H1 (cell line): ENCODE results near the gene DNAJB7. TPM values are rescaled to one million over a fixed set of nuclear protein-coding genes. Genes with fewer than 3 reads are reported as not detected.

Experiments
- CTCF ChIA-PET: fragments of 300-600 bp; sonication (Branson Sonifier 250); formaldehyde crosslinking; loops from one replicate; lab custom pipeline; 2021; ENCODE audit not compliant: partially characterized antibody; lab: Charles Lee
- POLR2A ChIA-PET: fragments of 300-600 bp; sonication (Branson Sonifier 250); formaldehyde crosslinking; loops from one replicate; lab custom pipeline; 2021; ENCODE audit warnings: inconsistent platforms; ENCODE audit not compliant: partially characterized antibody; lab: Charles Lee
- DNase-seq, 2 experiments: peaks; one replicate each; pipeline versions ENCODE4 v3.0.0 to v3.0.0-alpha.2; 2010 to 2022; ENCODE audit warnings: low spot score in 2 of 2, low read depth in 1 of 2, mixed read lengths in 1 of 2
- FAIRE-seq: peaks from 2 replicates; lab custom pipeline; 2011; peaks lifted over from hg19 to GRCh38; lab: Jason Lieb, UNC
- H2AFZ ChIP-seq: 2 replicates; pipeline ENCODE4 v1.8.1; 2012; ENCODE audit warnings: low read length, inconsistent platforms
- H2AK5ac ChIP-seq: 2 replicates; pipeline ENCODE4 v1.6.1; 2013; ENCODE audit warnings: low read depth, low read length
- H2BK120ac ChIP-seq: replicated peaks from 2 replicates; pipeline ENCODE3; 2013; ENCODE audit warnings: low read depth, low read length, inconsistent platforms
- H2BK12ac ChIP-seq: 2 replicates; pipeline ENCODE4 v1.6.1; 2013; ENCODE audit warnings: low read depth, low read length
- H2BK15ac ChIP-seq: 2 replicates; pipeline ENCODE4 v1.6.1; 2013; ENCODE audit warnings: low read length
- H2BK20ac ChIP-seq: 2 replicates; pipeline ENCODE4 v1.6.1; 2013; ENCODE audit warnings: low read length
- H2BK5ac ChIP-seq: 2 replicates; pipeline ENCODE4 v1.6.1; 2013; ENCODE audit warnings: low read depth, low read length
- H3K14ac ChIP-seq: 2 replicates; pipeline ENCODE4 v1.6.1; 2013; ENCODE audit warnings: inconsistent platforms; ENCODE audit not compliant: insufficient read length
- H3K18ac ChIP-seq: 2 replicates; pipeline ENCODE4 v1.6.1; 2013; ENCODE audit warnings: low read length; ENCODE audit errors: extremely low read depth
- H3K23ac ChIP-seq: 2 replicates; pipeline ENCODE4 v1.6.1; 2013; ENCODE audit warnings: inconsistent platforms; ENCODE audit not compliant: insufficient read length
- H3K23me2 ChIP-seq: 2 replicates; pipeline ENCODE4 v1.6.1; 2013; ENCODE audit warnings: low read depth, low read length
- H3K27ac ChIP-seq: 2 replicates; pipeline ENCODE4 v1.6.1; 2011; ENCODE audit warnings: low read depth, low read length, inconsistent platforms
- H3K27me3 ChIP-seq, 4 experiments: replicated peaks in 1 of 4; 1 replicate in 1 of 4; 2 replicates in 3 of 4; pipeline versions ENCODE4 v1.6.1 to v1.8.1; 2011 to 2013; ENCODE audit warnings: low read length in 3 of 4, mild to moderate bottlenecking in 3 of 4, inconsistent platforms in 2 of 4, mixed read lengths in 2 of 4, moderate library complexity in 1 of 4; ENCODE audit not compliant: control insufficient read depth in 3 of 4, insufficient read depth in 3 of 4; ENCODE audit errors: extremely low read depth in 1 of 4
- H3K36me3 ChIP-seq, 4 experiments: 2 replicates each; pipeline versions ENCODE4 v1.6.1 to v1.8.1; 2011 to 2013; ENCODE audit warnings: mild to moderate bottlenecking in 4 of 4, low read length in 3 of 4, moderate library complexity in 2 of 4, control low read depth in 1 of 4, inconsistent platforms in 1 of 4; ENCODE audit not compliant: insufficient read depth in 4 of 4, control insufficient read depth in 2 of 4
- H3K4ac ChIP-seq: replicated peaks from 2 replicates; pipeline ENCODE3; 2013; ENCODE audit warnings: low read length, low read depth, mixed read lengths, inconsistent platforms; ENCODE audit not compliant: insufficient read length
- H3K4me1 ChIP-seq, 4 experiments: replicated peaks in 1 of 4; 1 replicate in 1 of 4; 2 replicates in 3 of 4; pipeline versions ENCODE4 v1.6.1 to v1.8.1; 2011 to 2013; ENCODE audit warnings: low read length in 3 of 4, inconsistent platforms in 2 of 4, mixed read lengths in 1 of 4; ENCODE audit not compliant: insufficient read depth in 4 of 4, control insufficient read depth in 3 of 4
- H3K4me2 ChIP-seq, 2 experiments: 2 replicates each; pipeline versions ENCODE4 v1.6.1 to v1.8.1; 2011 to 2013; ENCODE audit warnings: low read depth in 2 of 2, low read length in 2 of 2, control low read depth in 1 of 2, inconsistent platforms in 1 of 2, mild to moderate bottlenecking in 1 of 2; ENCODE audit not compliant: insufficient read depth in 1 of 2
- H3K4me3 ChIP-seq, 4 experiments: fragments of 200-600, 300-600 bp in 1 of 4; sonication (generic), shearing (Covaris generic), sonication (Bioruptor Twin) in 1 of 4; 2 replicates each; pipeline versions ENCODE4 v1.5.1 to v1.8.1; 2011 to 2016; ENCODE audit warnings: low read length in 4 of 4, low read depth in 3 of 4, control low read depth in 2 of 4, inconsistent platforms in 2 of 4, mild to moderate bottlenecking in 2 of 4, mixed read lengths in 1 of 4, moderate library complexity in 1 of 4; ENCODE audit not compliant: insufficient read depth in 2 of 4; ENCODE audit errors: extremely low read depth in 1 of 4
- H3K56ac ChIP-seq: replicated peaks from 2 replicates; pipeline ENCODE3; 2013; ENCODE audit warnings: low read depth, mild to moderate bottlenecking, mixed read lengths, low read length, inconsistent platforms; ENCODE audit not compliant: insufficient read length
- H3K79me1 ChIP-seq: 2 replicates; pipeline ENCODE4 v1.6.1; 2013; ENCODE audit warnings: low read depth, low read length, control low read depth
- H3K79me2 ChIP-seq, 2 experiments: 2 replicates each; pipeline versions ENCODE4 v1.6.1 to v1.8.1; 2012 to 2013; ENCODE audit warnings: low read length in 2 of 2, mild to moderate bottlenecking in 2 of 2, inconsistent platforms in 1 of 2; ENCODE audit not compliant: insufficient read depth in 2 of 2, control insufficient read depth in 1 of 2
- H3K9ac ChIP-seq, 4 experiments: replicated peaks in 1 of 4; 1 replicate in 1 of 4; 2 replicates in 3 of 4; pipeline versions ENCODE4 v1.6.1 to v1.8.1; 2011 to 2013; ENCODE audit warnings: low read depth in 3 of 4, low read length in 3 of 4, control low read depth in 2 of 4, mild to moderate bottlenecking in 2 of 4, moderate library complexity in 2 of 4, inconsistent platforms in 1 of 4; ENCODE audit errors: extremely low read depth in 1 of 4
- H3K9me3 ChIP-seq, 2 experiments: 2 replicates each; pipeline versions ENCODE4 v1.6.1 to v1.8.1; 2012 to 2013; ENCODE audit warnings: mild to moderate bottlenecking in 2 of 2, moderate library complexity in 2 of 2, control low read depth in 1 of 2, inconsistent platforms in 1 of 2, low read depth in 1 of 2, low read length in 1 of 2, mixed read lengths in 1 of 2; ENCODE audit not compliant: insufficient read depth in 2 of 2
- H4K20me1 ChIP-seq, 2 experiments: replicated peaks in 1 of 2; 2 replicates each; pipeline versions ENCODE3 to v1.8.1; 2011 to 2013; ENCODE audit warnings: inconsistent platforms in 2 of 2, low read length in 2 of 2, mild to moderate bottlenecking in 1 of 2; ENCODE audit not compliant: insufficient read depth in 2 of 2, control insufficient read depth in 1 of 2
- H4K5ac ChIP-seq: 2 replicates; pipeline ENCODE4 v1.6.1; 2013; ENCODE audit warnings: low read length, low read depth, mixed read lengths, inconsistent platforms; ENCODE audit not compliant: insufficient read length
- H4K8ac ChIP-seq: 2 replicates; pipeline ENCODE4 v1.8.0; 2013; ENCODE audit warnings: mild to moderate bottlenecking, moderate library complexity, low read length, inconsistent platforms; ENCODE audit not compliant: insufficient read depth; ENCODE audit errors: extremely low read depth
- H4K91ac ChIP-seq: replicated peaks from 2 replicates; pipeline ENCODE3; 2013; ENCODE audit warnings: low read length, mixed read lengths, inconsistent platforms; ENCODE audit not compliant: insufficient read length
- EGR1 ChIP-seq: IDR thresholded peaks from 2 replicates; pipeline ENCODE4 v1.6.1; 2011; ENCODE audit warnings: low read depth, low read length, borderline replicate concordance
- GABPA ChIP-seq: IDR thresholded peaks from 2 replicates; pipeline ENCODE4 v1.6.1; 2011; ENCODE audit warnings: mild to moderate bottlenecking, low read length, moderate library complexity, borderline replicate concordance; ENCODE audit not compliant: insufficient read depth
- JUN ChIP-seq: IDR thresholded peaks from 2 replicates; pipeline ENCODE4 v1.6.1; 2011; ENCODE audit warnings: low read depth, mild to moderate bottlenecking, improper control_type of control experiment, low read length
- KDM1A ChIP-seq: fragments of 200-600, 300-600 bp; sonication (generic); IDR thresholded peaks from 2 replicates; pipeline ENCODE4 v1.7.1; 2016; ENCODE audit warnings: mild to moderate bottlenecking, low read length, borderline replicate concordance
- PHF8 ChIP-seq: fragments of 200-600 bp; sonication (generic); conservative IDR thresholded peaks from 2 replicates; pipeline ENCODE4 v1.7.1; 2012; ENCODE audit warnings: low read depth, mild to moderate bottlenecking, inconsistent platforms, low read length, moderate library complexity
- POLR2A ChIP-seq, 2 experiments: IDR thresholded peaks; 1 replicate in 1 of 2; 2 replicates in 1 of 2; pipeline ENCODE4 v1.6.1; 2011; ENCODE audit warnings: low read depth in 2 of 2, low read length in 2 of 2, mild to moderate bottlenecking in 2 of 2; ENCODE audit errors: control extremely low read depth in 1 of 2
- SIX5 ChIP-seq: IDR thresholded peaks from 2 replicates; pipeline ENCODE4 v1.6.1; 2011; ENCODE audit warnings: mild to moderate bottlenecking, low read depth, low read length
- SP2 ChIP-seq: IDR thresholded peaks from 2 replicates; pipeline ENCODE4 v1.6.1; 2012; ENCODE audit warnings: mild to moderate bottlenecking, low read length, inconsistent platforms
- TAF1 ChIP-seq: IDR thresholded peaks from 2 replicates; pipeline ENCODE4 v1.6.1; 2011; ENCODE audit warnings: mild to moderate bottlenecking, low read depth, low read length
- TEAD4 ChIP-seq: IDR thresholded peaks from 2 replicates; pipeline ENCODE4 v1.6.1; 2012; ENCODE audit warnings: low read depth, low read length, inconsistent platforms, mixed read lengths
- WGBS, 2 experiments: shearing (Covaris generic) in 1 of 2; methylation state at CpG; one replicate each; pipeline versions ENCODE4 v1.1.6 to v1.1.7; 2013 to 2015; ENCODE audit warnings: low lambda C conversion rate in 2 of 2, mixed read lengths in 2 of 2, inconsistent platforms in 1 of 2, low coverage in 1 of 2, missing lambda C conversion rate in 1 of 2; ENCODE audit not compliant: insufficient replicate concordance in 2 of 2, insufficient coverage in 1 of 2, insufficient read length in 1 of 2; ENCODE audit errors: extremely low coverage in 1 of 2, missing lambda C conversion rate in 1 of 2; 5-methylcytosine and 5-hydroxymethylcytosine counted together
- polyA plus RNA-seq, 7 experiments: library from polyadenylated mRNA; depleted of rRNA in 3 of 7; stranded (reverse) in 5 of 7; unstranded in 2 of 7; fragments of >200 nt in 5 of 7; fragments of 200-250 nt in 2 of 7; gene quantifications; 1 replicate in 5 of 7; 2 replicates in 1 of 7; 4 replicates in 1 of 7; pipeline versions ENCODE4 v1.2.1 to v1.2.3, GENCODE V29; 2011 to 2013; ENCODE audit warnings: missing spikeins in 2 of 7, mixed read lengths in 2 of 7
- total RNA-seq: library from RNA; stranded (reverse); fragmentation: NEBNext Ultra II Directional; extraction: Animal tissue kit (Norgen Biotek cat#: 25700); gene quantifications from 2 replicates; pipeline ENCODE4 v1.2.1, GENCODE V29; 2021
- TF ChIP-seq, protein P1 (sequence below): IDR thresholded peaks from 2 replicates; pipeline ENCODE4 v1.6.1; 2012; ENCODE audit warnings: inconsistent platforms
- TF ChIP-seq, protein P2 (sequence below): IDR thresholded peaks from 2 replicates; pipeline ENCODE4 v1.6.1; 2012; ENCODE audit warnings: low read length, inconsistent platforms

The DNAJB7 gene
- total and polyA plus RNA-seq, 2 of the 8 experiments (the other 6 are each of a cell fraction or from before 2014, with no cell fraction given), result not detected

DNA sequence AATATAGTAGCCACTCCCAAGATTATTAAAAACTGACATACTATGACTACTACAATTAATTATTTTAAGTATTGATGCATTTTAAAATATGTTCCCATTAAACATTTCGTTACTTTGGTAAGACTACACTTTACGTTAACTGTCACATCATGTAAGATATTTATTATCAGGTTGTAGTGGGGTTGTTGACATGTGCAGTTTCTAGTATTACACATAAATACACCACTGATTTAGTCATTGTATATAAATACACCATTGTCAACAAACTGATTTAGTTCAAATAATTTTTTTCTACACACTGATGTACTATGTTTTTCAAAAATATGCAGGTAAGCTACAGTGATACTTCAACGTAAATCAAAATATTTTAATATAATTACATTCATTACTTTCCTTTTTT is 17.0 kb downstream of the DNAJB7 start:
- H2AK5ac ChIP-seq, result no peak overlapping the region
- POLR2A ChIA-PET, result no interaction called here
- no peak for TF ChIP-seq TEAD4
- no peak for TF ChIP-seq KDM1A
- TF ChIP-seq SP2, result no peak
- TF ChIP-seq GABPA, result no peak
- no peak for TF ChIP-seq PHF8
- no peak for TF ChIP-seq SIX5
- TF ChIP-seq, protein P1, sequence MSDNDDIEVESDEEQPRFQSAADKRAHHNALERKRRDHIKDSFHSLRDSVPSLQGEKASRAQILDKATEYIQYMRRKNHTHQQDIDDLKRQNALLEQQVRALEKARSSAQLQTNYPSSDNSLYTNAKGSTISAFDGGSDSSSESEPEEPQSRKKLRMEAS, result no peak
- TF ChIP-seq, protein P2, sequence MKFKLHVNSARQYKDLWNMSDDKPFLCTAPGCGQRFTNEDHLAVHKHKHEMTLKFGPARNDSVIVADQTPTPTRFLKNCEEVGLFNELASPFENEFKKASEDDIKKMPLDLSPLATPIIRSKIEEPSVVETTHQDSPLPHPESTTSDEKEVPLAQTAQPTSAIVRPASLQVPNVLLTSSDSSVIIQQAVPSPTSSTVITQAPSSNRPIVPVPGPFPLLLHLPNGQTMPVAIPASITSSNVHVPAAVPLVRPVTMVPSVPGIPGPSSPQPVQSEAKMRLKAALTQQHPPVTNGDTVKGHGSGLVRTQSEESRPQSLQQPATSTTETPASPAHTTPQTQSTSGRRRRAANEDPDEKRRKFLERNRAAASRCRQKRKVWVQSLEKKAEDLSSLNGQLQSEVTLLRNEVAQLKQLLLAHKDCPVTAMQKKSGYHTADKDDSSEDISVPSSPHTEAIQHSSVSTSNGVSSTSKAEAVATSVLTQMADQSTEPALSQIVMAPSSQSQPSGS, result no peak
- TF ChIP-seq EGR1, result no peak
- TF ChIP-seq POLR2A (IDR thresholded peaks at IDR 0.05; ENCODE audit: control extremely low read depth in 1 of 2, low read depth in 2 of 2, low read length in 2 of 2), result no peak
- no peak for TF ChIP-seq TAF1
- no peak for TF ChIP-seq JUN
- WGBS, 2 experiments, result 91% methylated on average over 3 of the region's 3 CpGs; no CpG with 5 or more reads in 1 of the 2 experiments
- H3K4me2 ChIP-seq, result no peak overlapping the region
- no peak for FAIRE-seq
- CTCF ChIA-PET, result no interaction called here
- H3K4ac ChIP-seq, result no peak overlapping the region
- no peak overlapping the region for H2BK5ac ChIP-seq
- no peak overlapping the region for H4K5ac ChIP-seq
- H3K36me3 ChIP-seq, result peaks cover 10 to 86% (median 35%) of the 10 kb centered on the region in 4 experiments
- no peak overlapping the region for H3K4me3 ChIP-seq
- H3K4me1 ChIP-seq, result no peaks in the 10 kb centered on the region
- no peak overlapping the region for H2AFZ ChIP-seq
- no peaks in the 10 kb centered on the region for H3K9me3 ChIP-seq
- no peak overlapping the region for H3K23ac ChIP-seq
- H4K20me1 ChIP-seq, result peaks cover 2 to 3% of the 10 kb centered on the region in 2 experiments
- H2BK15ac ChIP-seq, result no peak overlapping the region
- H4K91ac ChIP-seq, result no peak overlapping the region
- no peak overlapping the region for H4K8ac ChIP-seq
- H3K56ac ChIP-seq, result no peak overlapping the region
- no peak for DNase-seq
- no peak overlapping the region for H3K27ac ChIP-seq
- no peak overlapping the region for H3K14ac ChIP-seq
- no peak overlapping the region for H3K9ac ChIP-seq
- H2BK12ac ChIP-seq, result no peak overlapping the region
- no peaks in the 10 kb centered on the region for H3K27me3 ChIP-seq
- no peak overlapping the region for H3K18ac ChIP-seq
- H2BK20ac ChIP-seq, result no peak overlapping the region
- H2BK120ac ChIP-seq, result no peak overlapping the region
- H3K79me1 ChIP-seq, result no peaks in the 10 kb centered on the region
- H3K79me2 ChIP-seq, result peaks cover 0 to 56% of the 10 kb centered on the region in 2 experiments; a peak in 2 of 4 replicates
- H3K23me2 ChIP-seq, result no peaks in the 10 kb centered on the region
